ENCODE results near the gene PLXNC1.
A peak's percentile ranks its signal among the peaks of the same experiment; 100 is the strongest.

Gene PLXNC1

DNA sequence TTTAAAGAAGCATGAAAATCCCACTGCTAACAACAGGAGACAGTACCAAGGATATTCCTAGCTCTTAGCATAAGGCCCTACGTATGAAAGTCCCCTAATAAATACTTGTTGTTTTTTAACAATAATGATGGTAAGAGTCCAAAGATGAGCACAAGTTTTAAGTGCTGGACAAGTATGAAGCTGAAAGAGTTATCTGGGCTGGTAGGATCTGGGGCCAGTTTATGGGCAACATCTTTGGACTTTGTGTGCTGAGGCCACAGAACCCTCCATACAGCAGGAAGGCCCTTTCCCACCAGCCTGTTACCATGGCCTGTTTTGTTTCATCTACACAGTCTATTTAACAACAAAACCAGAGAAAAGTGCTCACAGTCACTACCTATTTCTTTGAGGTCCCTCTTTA lies 12.5 kb upstream of the PLXNC1 start:
- DNase-seq, result no peak

DNA sequence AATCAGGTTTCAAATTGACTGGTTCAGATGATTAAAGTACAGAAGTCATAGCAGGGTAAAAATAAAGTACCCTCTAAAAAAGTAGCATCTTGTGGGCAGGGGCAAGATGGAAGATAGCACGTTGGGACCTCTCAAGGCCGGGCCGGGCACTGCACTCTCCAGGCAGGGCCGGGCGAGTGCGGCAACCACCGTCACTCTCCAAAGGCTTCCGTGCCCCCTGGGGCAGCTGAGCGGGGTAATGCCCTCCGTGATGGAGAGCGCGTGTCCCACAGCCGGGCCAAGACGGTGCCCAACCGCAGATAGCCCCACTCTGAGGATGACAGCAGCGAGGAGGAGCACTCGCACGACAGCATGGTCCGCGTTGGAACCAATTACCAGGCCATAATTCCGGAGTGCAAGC lies 8.6 kb upstream of the PLXNC1 start:
- no peak for DNase-seq

GRCh38 chr12:94140556-94140955 lies 7.8 kb upstream of the PLXNC1 start:
- DNase-seq, result peak; percentile 81

DNA sequence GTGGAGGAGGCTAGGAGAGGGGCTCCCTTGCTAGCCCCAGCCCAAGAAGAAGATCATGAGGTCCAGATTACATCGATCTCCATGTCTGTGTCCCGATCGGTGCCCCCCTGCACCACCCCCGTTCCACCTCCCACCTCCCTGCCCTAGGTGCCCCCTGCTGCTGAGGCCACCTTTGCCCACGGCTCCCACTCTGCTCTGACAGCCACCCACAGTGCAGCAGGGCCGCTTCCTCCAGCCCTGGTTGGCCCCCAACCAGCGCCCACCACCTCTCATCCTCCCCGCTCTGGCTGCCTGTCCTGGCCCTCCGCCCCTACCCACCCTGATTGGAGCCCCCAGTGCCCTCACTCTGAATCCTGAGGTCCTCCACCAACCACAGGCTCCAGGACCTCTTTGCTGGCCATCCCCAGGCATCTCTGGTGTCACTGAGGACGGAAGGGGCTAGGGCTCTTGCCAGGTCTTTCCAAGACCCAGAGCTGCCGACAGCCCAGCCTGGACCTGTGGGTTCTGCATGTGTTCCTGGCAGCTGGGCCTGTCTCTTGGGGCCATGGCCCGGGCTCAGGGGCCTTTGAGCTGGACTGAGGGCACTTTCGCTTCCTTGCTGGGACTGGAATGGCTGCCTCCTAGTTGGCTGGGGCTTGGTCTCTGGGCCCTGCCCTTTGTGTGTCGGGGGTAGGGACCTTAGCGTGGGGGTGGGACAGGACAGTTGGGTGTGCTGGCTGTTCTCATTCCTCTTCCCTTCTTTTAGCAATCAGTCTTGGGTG lies 7.2 kb upstream of the PLXNC1 start:
- DNase-seq, result no peak

DNA sequence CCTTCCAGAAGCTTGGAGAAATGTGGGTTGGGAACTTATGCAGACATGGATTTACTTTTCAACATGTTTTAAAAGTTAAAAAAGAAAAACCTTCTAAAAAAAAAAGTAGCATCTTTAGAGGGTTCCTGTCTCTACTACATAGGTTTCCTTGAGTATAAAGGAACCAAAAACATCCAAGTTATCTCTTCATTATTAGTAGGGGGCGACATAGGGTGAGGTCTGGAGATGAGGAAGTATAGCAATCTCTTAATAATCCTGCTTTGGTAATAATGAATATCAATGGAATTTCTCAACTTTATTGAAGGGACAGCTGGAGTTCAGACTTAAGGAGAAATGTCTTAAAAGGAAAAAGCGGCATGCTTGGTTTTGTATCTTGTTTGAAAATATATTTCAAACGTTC lies 6.5 kb upstream of the PLXNC1 start:
- no peak for DNase-seq

DNA sequence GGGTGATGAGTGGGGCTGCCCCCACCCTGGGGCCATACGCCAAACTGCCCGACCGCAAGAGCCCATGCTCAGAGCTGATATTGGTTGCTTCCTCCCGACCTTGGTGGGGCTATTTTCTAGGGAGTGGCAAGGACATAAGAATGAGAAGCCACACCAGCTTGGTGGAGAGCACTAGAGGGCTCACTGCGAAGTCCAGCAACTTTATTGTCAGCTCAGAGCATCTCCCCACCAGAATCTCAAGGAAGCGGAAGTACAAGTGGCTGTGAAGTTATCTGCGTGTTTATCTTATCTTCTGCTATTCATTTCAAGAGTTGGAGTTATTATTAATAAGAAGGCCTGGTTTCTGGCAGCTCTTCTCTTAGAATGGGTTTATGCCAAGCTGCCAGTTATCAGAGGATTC lies 4.9 kb upstream of the PLXNC1 start:
- DNase-seq, result no peak

DNA sequence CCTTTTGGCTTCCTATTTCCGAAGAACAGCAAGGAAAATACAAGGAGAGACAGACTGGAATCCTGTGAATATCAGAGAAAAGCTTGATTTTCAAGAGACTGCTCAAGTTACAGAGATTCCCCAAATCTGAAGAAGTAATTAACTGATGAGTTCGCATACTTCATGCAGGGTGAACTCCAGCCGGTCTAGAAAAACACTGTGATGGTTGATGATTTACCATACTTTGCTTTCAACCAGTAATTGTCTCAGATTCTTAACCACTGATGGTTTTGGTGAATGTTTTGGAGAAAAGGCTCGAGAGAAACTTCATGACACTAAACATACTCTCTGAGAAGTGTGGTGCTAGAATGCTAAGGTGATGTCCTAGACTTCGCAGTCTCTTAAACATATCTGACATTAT lies 4.4 kb upstream of the PLXNC1 start:
- DNase-seq, result no peak

GRCh38 chr12:94144781-94145180 lies 3.6 kb upstream of the PLXNC1 start:
- DNase-seq, result no peak

DNA sequence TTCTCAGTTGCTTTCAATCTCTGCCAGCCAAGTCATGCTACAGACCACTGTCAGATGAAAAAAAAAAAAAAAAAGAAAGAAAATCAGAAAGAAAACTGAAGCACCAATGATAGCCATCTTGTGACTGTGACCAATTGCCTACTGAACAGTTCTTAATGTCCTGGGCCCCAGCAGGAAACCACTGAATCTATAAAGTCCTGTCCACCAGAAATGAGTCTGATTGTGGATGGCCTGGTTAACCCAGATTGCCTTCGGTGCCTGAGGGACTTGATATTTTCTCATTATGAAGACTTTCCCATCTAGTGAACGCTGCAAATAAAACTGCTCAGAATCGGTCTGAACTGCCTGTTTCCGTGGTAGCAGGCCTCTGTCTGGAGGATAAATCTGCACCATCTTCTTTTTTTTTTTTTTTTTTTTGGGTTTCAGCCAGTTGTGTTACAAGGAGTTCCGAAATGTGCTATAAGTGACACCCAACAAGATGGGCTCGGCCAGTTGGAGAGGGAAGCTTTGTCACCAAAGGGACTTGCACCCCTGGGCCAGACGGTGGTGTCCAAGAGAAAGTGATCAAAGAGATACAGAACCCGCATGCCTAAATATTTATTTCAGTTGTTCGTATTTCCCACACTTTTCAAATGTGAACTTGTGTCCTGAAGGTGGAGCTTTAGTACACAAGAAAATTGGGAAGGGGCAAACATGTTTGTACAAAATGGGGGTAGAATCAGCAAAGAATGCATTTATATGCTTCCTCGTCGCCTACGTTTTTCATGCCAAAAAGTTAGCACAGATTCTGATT lies 3.0 kb upstream of the PLXNC1 start:
- peak; percentile 48 for DNase-seq

GRCh38 chr12:94146166-94146936 lies 2.0 kb upstream of the PLXNC1 start:
- peak; percentile 28 for DNase-seq

- peak; percentile 53 for DNase-seq
These were observed 888 bp upstream of the PLXNC1 start for GRCh38 chr12:94147387-94147990.

- no peak for DNase-seq
These were observed 352 bp downstream of the PLXNC1 start for GRCh38 chr12:94148739-94149118.

- peak; percentile 81 for DNase-seq
These were observed 873 bp downstream of the PLXNC1 start for GRCh38 chr12:94149119-94149780.

DNA sequence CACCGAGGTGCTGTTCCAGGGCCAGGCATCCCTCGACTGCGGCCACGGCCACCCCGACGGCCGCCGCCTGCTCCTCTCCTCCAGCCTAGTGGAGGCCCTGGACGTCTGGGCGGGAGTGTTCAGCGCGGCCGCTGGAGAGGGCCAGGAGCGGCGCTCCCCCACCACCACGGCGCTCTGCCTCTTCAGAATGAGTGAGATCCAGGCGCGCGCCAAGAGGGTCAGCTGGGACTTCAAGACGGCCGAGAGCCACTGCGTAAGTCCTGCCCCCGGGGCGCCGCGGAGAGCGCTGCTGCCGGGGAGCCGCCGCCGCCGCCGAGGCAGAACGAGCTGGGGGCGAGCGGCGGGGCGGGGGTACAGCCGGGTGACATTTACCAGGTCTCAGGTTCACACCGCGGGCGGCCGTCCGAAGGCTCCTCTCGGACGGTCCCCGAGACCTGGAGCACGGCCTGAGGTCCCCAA lies 1.4 kb downstream of the PLXNC1 start:
- DNase-seq, result peak; percentile 68

GRCh38 chr12:94150240-94151121 lies 2.1 kb downstream of the PLXNC1 start:
- peak; percentile 79 for DNase-seq

DNA sequence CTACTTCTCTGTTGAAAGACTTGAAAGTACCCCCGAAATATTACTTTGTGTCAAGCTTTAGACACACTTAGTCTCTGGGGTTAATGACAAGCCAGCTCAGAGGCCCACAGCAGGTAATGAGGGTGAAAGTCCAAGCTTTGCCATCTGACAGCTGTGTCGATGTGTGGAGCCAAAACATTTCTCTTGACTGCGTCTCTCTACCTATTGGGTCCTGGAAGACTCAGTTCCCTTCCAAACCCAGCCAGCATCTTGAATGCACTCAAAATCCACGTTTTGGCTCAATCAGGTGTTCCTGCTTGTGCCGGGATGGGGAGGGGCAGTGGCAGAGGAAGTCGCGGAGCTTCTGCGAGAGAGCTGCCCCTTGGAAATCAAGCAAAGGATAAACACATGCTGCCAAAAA lies 3.2 kb downstream of the PLXNC1 start:
- peak; percentile 51 for DNase-seq

DNA sequence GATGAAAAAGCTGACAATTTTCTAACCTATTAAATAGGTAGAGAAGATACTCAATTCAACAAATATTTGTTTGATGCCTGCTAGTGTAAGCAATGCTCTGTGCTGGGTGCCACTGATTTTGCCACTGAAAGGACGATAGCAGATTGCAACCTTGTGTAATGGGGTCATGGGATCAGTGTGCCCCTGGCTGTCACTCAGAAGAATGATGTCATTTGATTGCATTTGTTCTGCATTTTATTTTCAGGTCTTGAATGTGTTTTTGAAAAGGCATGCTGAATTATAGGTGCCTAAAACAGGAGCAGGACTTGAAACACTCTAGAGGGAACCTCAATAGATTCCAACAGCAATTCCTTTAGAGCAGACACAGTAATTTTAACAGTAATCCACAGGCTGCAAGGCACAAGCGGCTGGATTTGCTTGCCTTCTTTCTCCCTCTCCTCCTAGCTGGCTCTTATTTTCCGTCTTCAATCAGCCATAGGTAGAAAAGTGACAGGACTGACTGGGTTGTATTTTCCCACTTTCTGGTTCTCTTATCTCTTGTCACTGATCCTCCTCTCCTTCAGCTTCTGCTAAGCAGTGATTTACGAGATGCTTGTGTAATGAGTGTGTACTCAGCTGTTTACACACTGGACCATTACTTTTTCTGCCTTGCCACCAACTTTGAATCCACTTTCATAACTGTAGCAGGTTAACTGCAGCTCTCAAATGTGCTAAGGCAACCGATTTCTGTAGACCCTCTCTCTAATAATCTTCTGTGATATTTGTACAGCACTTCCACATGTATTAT lies 4.1 kb downstream of the PLXNC1 start:
- DNase-seq, result peak; percentile 32

GRCh38 chr12:94157181-94157580 lies 8.8 kb downstream of the PLXNC1 start:
- DNase-seq, result no peak

- peak; percentile 43 for DNase-seq
These were observed 9.6 kb downstream of the PLXNC1 start for GRCh38 chr12:94157981-94158411.

DNA sequence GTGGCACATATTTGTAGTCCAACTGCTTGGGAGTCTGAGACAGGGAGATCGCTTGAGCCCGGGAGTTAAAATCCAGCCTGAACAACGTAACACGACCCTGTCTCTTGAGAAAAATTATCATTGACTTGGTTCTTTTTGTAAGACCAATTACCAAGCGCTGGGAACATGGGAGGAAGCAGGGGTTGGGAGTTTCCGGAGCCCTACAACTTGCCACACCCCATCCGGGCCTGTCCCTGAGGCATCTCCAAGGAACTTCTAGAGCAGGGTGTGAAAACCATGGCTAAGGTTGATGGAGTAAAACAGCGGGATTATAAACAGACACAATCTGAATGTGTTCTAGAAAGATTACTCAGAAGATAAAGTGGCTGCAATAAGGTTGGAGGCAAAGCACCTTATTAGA lies 10.3 kb downstream of the PLXNC1 start:
- DNase-seq, result peak; percentile 32

- DNase-seq, result no peak
These were observed 13.7 kb downstream of the PLXNC1 start for GRCh38 chr12:94162108-94162507.

All from activated CD8-positive, alpha-beta memory T cell treated with anti-CD3 and anti-CD28 coated beads for 24 hours (primary cell).